D721Med (cell line): ENCODE data around the gene IMPG2.
"Not testable (repeated sequence)": the region's sequence is repeated elsewhere in the genome, so short reads cannot be mapped to it uniquely, and the experiment has no call there.

Experiments used
- DNase-seq: peaks from one replicate; pipeline ENCODE4 v3.0.0; 2011; ENCODE audit warnings: low spot score; ENCODE audit not compliant: insufficient read length
- FAIRE-seq: peaks from 2 replicates; lab custom pipeline; 2011; peaks lifted over from hg19 to GRCh38; lab: Jason Lieb, UNC
- CTCF ChIP-seq: IDR thresholded peaks from 2 replicates; pipeline ENCODE4 v1.5.1; 2012; ENCODE audit warnings: mild to moderate bottlenecking, control low read depth; ENCODE audit not compliant: insufficient read depth; ENCODE audit errors: missing control alignments

IMPG2 gene

GRCh38 chr3:101319531-101319930 lies 844 bp downstream of the IMPG2 start:
- no peak for TF ChIP-seq CTCF
- FAIRE-seq (no peak), DNase-seq (no peak)

GRCh38 chr3:101312545-101312944 lies 7.8 kb downstream of the IMPG2 start:
- no peak for TF ChIP-seq CTCF
- DNase-seq: no peak
- no peak for FAIRE-seq

GRCh38 chr3:101311676-101312075 lies 8.7 kb downstream of the IMPG2 start:
- no peak for FAIRE-seq
- no peak for DNase-seq

GRCh38 chr3:101310978-101311375 lies 9.4 kb downstream of the IMPG2 start:
- no peak for FAIRE-seq
- TF ChIP-seq CTCF: no peak
- DNase-seq: no peak

More at GRCh38 chr3:101311676-101312075, 8.7 kb downstream of the IMPG2 start:
- TF ChIP-seq CTCF: no peak

- not testable (repeated sequence) for FAIRE-seq, DNase-seq
Observed at GRCh38 chr3:101308147-101308772, 12.1 kb downstream of the IMPG2 start.

- DNase-seq (no peak), FAIRE-seq (no peak)
- no peak for TF ChIP-seq CTCF
Observed at GRCh38 chr3:101303836-101304235, 16.5 kb downstream of the IMPG2 start.

GRCh38 chr3:101303089-101303731 lies 17.2 kb downstream of the IMPG2 start:
- no peak for DNase-seq
- no peak for FAIRE-seq
- no peak for TF ChIP-seq CTCF

GRCh38 chr3:101300073-101300472 lies 20.3 kb downstream of the IMPG2 start:
- no peak for DNase-seq
- FAIRE-seq: no peak
- no peak for TF ChIP-seq CTCF
